ENCODE measurements around the gene FAM180A.
"Not testable (repeated sequence)": the region's sequence is repeated elsewhere in the genome, so short reads cannot be mapped to it uniquely, and the experiment has no call there.

FAM180A gene

DNA sequence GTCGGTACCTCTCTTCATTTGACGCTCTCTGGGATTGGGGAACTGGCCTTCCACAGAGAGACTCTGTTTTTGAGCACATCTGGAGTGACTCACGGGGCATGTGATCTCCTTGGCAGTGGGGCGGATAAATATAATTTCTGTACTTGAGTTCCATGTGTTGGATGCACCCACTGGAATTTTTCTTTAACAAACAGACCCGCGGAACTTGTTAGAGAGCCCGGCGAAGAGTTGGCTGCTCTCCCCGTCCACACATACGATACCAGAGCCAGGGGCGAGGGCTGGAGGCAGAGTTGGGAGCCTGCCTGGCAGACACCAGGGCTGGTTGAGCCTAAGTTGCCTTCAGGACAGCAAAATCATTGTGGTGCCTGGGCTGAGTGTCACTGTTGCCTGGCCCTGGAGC lies at the start of gene FAM180A:
Gene FAM180A (minus strand): TSS at position 44 of the 400 bp plus-strand sequence. CDS start 233 bp downstream, outside the sequence.
- ATAC-seq: no peak

GRCh38 chr7:135798095-135798494 lies 49.5 kb upstream of the FAM180A start:
- ATAC-seq: no peak

- no peak for ATAC-seq
These were observed 47.4 kb upstream of the FAM180A start for GRCh38 chr7:135795846-135796570.

DNA sequence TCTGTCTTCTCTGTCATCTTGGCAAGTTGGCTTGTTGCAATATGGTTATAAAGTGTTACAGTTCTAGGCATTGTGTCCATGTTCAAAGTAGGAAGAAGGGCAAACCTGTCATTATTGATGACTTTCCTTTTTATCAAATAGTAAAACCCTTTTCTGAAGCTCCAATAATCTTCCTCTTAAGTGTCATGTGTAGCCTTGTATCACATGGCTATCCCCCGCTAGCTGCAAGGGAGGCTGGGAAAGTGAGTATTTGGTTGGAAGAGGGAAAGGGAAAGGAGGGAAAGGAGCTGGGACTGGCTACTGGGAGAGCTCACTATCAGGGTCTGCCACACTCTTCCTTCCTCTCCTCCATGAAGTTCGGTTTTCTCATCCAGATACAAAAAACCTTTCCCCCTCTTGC lies 45.2 kb upstream of the FAM180A start:
- ATAC-seq: no peak

- no peak for ATAC-seq
These were observed 44.3 kb upstream of the FAM180A start for GRCh38 chr7:135792866-135793265.

DNA sequence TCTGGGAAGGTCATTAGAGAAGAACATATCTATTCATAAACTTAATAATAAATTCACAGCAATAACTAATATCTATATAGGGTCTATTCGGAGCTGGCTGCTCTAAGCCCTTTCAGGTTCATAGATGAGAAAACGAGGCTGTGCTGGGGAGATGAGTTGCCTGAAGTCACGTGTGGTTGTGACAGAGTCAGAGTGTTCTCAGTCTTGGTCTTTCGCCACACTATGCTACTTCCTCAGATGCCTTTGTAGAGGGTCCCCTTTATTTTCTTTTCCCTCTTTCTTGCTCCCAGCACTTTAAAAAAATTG lies 43.7 kb upstream of the FAM180A start:
- no peak for ATAC-seq

DNA sequence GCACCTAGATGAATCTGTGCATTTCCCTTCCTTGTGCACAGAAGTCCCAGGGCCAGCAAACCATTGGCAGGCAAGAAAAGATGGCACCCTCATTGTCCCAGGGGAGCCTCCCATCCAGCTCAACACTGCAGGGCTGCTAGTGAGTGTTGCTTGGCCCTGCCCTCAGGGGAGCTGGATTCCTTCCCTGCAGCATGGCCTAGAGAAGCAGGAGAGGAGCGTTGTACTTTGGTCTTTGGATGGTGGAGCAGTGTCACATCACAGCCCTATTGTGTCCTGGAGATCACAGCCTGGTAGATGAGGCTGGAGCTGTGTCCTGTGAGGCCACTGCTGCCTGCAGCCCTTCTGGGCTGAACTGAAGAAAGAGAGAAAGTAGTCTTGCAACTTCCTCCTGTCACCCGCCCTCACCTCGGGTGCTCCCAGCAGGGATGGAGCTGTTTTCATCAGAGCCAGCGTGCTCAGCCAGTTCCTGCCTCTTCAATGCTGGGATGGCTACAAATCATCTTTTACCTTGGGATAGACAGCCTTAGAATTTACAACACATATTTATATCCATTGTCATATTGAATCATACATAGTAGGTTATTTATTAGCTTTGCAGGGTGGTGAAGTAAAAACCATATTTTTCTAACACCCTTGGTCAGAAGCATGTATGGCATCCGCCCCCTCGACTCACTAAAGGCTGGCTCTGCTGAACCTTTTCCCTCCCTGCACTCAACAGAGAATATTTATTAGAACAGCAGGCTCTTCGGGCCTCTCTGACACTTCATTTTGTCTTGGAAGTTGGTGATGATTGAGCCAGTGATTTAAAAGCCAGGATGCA lies 43.1 kb upstream of the FAM180A start:
- no peak for ATAC-seq

DNA sequence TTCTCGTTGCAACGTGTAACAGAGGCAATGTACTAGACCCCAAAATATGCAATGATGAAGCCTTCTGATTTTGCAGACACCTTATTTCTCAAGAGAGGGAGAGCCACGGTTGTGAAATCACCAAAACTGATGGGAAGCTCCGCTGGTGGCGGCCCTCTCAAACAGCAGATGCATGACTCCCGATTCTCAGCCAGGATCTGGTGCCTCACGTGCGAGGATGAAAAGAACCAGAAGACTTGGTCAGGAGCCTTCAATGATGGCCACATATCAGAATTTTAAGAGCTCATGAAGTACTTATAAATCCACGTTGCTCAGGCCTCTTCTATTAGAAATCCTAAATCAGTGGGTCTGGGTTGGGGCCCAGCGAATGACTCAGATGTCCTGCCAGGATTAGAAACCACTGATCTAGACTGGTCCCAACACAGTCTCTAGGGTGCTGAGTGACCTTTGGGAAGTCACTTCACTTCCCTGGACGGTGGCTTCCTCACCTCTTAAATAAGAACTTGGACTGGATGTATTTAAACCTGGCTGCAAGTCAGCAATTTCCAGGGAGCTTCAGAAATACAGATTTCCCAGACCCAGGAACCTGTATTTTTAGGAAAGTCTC lies 41.9 kb upstream of the FAM180A start:
- ATAC-seq: no peak

GRCh38 chr7:135789956-135790355 lies 41.3 kb upstream of the FAM180A start:
- ATAC-seq: no peak

DNA sequence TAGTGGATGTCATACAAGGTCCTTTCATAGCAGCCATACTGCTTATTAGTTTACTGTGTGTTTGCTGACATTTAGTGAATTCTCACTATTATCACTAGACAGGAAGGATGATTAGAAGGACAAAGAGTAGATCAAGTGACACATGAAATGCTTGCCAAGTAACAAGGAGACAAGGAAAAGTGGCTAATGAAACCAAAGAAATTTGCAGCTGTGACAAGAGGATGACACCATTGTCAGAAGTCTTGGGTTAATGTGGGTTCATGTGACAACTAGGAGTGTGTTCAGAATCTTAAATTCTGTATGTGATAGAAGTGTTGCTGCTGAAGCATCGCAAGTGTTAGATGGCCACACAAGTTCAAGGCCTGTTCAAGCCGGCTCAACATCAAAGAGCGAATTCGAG lies 40.8 kb upstream of the FAM180A start:
- ATAC-seq: no peak

GRCh38 chr7:135786911-135787310 lies 38.3 kb upstream of the FAM180A start:
- ATAC-seq: no peak

GRCh38 chr7:135785065-135785464 lies 36.5 kb upstream of the FAM180A start:
- no peak for ATAC-seq

GRCh38 chr7:135784013-135784412 lies 35.4 kb upstream of the FAM180A start:
- no peak for ATAC-seq

- no peak for ATAC-seq
These were observed 34.2 kb upstream of the FAM180A start for GRCh38 chr7:135782801-135783200.

DNA sequence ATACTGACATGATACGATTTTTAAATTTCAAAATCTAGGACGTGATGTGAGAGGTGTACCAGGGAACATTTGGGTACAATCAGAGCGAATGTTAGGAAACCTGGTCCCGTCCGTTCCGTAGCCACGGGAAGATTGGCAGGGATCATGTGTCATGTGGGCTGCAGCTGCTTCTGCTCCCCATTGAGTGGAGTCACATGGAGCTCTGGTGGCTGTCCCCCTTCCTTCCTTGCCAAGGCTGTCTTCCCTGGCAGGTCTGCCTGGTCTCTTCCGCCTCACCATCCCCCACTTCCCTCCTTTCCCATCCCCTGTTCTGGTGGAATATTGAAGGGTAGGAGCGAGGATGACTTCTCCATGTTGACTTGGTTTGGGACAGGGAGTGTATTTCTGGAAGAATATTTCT lies 33.8 kb upstream of the FAM180A start:
- ATAC-seq: no peak

DNA sequence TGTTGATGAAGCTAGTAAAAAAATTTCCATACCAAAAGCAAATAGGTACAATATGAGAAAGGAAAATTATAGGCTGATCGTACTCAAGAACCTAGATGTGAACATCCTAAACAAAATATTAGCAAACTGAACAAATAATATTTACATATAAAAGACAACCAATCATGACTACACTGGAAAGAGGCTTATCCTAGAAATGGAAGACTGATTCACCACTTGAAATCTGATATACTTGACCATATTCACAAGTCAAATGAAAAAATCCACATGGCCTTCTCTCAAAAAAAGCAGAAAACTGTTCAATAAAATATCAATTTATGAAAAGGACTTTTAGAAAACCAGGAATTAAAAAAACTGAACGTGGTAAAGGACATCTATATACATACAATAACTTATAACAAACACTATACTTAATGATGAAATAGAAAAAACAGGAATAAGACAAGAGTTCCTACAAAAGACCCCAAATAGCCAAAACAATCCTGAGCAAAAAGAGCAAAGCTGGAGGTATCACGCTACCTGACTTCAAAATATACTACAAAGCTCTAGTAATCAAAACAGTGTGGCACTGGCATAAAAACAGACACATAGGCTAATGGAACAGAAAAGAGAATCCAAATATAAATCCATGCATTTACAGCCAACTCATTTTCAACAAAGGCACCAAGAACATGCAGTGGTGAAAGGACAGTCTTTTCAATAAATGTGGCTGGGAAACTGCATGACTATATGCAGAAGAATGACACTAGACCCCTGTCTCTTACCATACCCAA lies 29.2 kb upstream of the FAM180A start:
- ATAC-seq: no peak

GRCh38 chr7:135775915-135776314 lies 27.3 kb upstream of the FAM180A start:
- ATAC-seq: not testable (repeated sequence)

DNA sequence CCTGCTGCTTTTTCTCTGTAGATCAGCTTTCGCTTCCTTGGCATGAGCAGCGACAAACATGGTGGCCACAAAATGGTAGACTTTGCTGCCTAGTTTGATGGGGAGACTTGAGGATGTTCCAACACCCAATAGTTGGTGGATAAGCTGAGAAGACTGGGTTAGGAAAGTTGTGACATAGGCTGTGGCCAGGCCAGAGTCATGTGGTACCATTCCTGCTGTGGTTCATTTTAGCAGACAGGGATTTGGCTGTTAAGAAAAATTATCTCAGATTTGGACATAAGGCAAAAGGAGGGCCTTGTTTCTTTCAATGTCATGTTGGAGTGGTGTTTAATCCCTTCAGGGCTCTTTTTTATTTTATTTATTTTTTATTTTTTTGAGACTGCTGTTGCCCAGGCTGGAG lies 26.6 kb upstream of the FAM180A start:
- no peak for ATAC-seq

- no peak for ATAC-seq
These were observed 25.7 kb upstream of the FAM180A start for GRCh38 chr7:135774284-135774683.

GRCh38 chr7:135773464-135773863 lies 24.9 kb upstream of the FAM180A start:
- ATAC-seq: no peak

GRCh38 chr7:135772639-135773222 lies 24.1 kb upstream of the FAM180A start:
- no peak for ATAC-seq

- ATAC-seq: no peak
These were observed 23.5 kb upstream of the FAM180A start for GRCh38 chr7:135771961-135772638.
